Spinal cord (tissue), 10 donors: ENCODE measurements around the gene PCDHGA10. TPM values are rescaled to one million over a fixed set of nuclear protein-coding genes. Genes with fewer than 3 reads are reported as not detected.
"Not testable (repeated sequence)": the region's sequence is repeated elsewhere in the genome, so short reads cannot be mapped to it uniquely, and the experiment has no call there.

Experiments
- DNase-seq, 6 donors: peaks; one replicate each; pipeline versions ENCODE4 v3.0.0 to v3.0.0-alpha.2; 2013 to 2015; ENCODE audit warnings: low spot score in 6 of 6, low read depth in 4 of 6
- H3K27ac ChIP-seq: one replicate; pipeline ENCODE4 v1.5.1; 2013; ENCODE audit warnings: low read depth, low read length, control low read depth
- H3K27me3 ChIP-seq: one replicate; pipeline ENCODE4 v1.6.1; 2013; ENCODE audit warnings: low read length; ENCODE audit not compliant: control insufficient read depth, insufficient read depth
- H3K36me3 ChIP-seq: one replicate; pipeline ENCODE4 v1.6.1; 2013; ENCODE audit warnings: low read length; ENCODE audit not compliant: control insufficient read depth, insufficient read depth
- H3K4me1 ChIP-seq: one replicate; pipeline ENCODE4 v1.6.1; 2013; ENCODE audit warnings: low read length; ENCODE audit not compliant: control insufficient read depth, insufficient read depth
- H3K4me3 ChIP-seq: one replicate; pipeline ENCODE4 v1.5.1; 2013; ENCODE audit warnings: low read depth, low read length, control low read depth
- H3K9me3 ChIP-seq: one replicate; pipeline ENCODE4 v1.6.1; 2013; ENCODE audit warnings: low read length; ENCODE audit not compliant: control insufficient read depth, insufficient read depth
- WGBS: methylation state at CpG from one replicate; pipeline ENCODE4 v1.1.5; 2013; ENCODE audit warnings: missing lambda C conversion rate; ENCODE audit not compliant: insufficient coverage; 5-methylcytosine and 5-hydroxymethylcytosine counted together
- polyA plus RNA-seq, 2 donors: library from polyadenylated mRNA; unstranded; fragments of 120-200 nt; gene quantifications; one replicate each; pipeline ENCODE4 v1.2.1, GENCODE V29; 2013; ENCODE audit not compliant: insufficient read length in 2 of 2
- total RNA-seq, 2 donors: library from RNA; depleted of rRNA in 1 of 2; stranded (reverse); fragments of 120-200 nt in 1 of 2; fragments of >200 nt in 1 of 2; gene quantifications; one replicate each; pipeline versions ENCODE4 v1.2.3 to v1.2.4, GENCODE V29; 2013 to 2014
- donor health status: healthy.

PCDHGA10 gene
- total and polyA plus RNA-seq, 4 donors, result 11.1 to 32.4 (median 16.8) TPM

DNA sequence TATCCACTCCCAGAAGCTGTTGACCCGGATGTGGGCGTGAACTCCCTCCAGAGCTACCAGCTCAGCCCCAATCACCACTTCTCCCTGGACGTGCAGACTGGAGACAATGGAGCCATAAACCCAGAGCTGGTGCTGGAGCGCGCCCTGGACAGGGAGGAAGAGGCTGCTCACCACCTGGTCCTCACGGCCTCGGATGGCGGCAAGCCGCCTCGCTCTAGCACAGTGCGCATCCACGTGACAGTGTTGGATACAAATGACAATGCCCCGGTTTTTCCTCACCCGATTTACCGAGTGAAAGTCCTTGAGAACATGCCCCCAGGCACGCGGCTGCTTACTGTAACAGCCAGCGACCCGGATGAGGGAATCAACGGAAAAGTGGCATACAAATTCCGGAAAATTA, 19.5 kb upstream of the PCDHGA10 start:
- Histone ChIP-seq H3K4me3 (no peak overlapping the region), H3K9me3 (peaks cover 64% of the 10 kb centered on the region)
- WGBS, result 33% methylated on average over 14 of the region's 21 CpGs

GRCh38 chr5:141394401-141395187, 18.2 kb upstream of the PCDHGA10 start:
- H3K27me3 ChIP-seq, H3K4me3 ChIP-seq, H3K27ac ChIP-seq, H3K4me1 ChIP-seq, DNase-seq: not testable (repeated sequence)
- peaks cover 19% of the 10 kb centered on the region for H3K36me3 ChIP-seq
- peaks cover 68% of the 10 kb centered on the region for H3K9me3 ChIP-seq
- 30% methylated on average over 32 of the region's 53 CpGs for WGBS

More for the DNA sequence above, 19.5 kb upstream of the PCDHGA10 start:
- H3K27me3 ChIP-seq, result no peaks in the 10 kb centered on the region
- no peak for DNase-seq
- H3K27ac ChIP-seq, result no peak overlapping the region
- H3K4me1 ChIP-seq, result peaks cover 3% of the 10 kb centered on the region
- peaks cover 21% of the 10 kb centered on the region for H3K36me3 ChIP-seq

GRCh38 chr5:141397756-141398551, 14.8 kb upstream of the PCDHGA10 start, which contains the start of gene PCDHGB5:
Gene PCDHGB5 (plus strand): TSS chr5:141397947. CDS start chr5:141398128, 181 bp downstream.
- H3K27me3 ChIP-seq, H3K27ac ChIP-seq: not testable (repeated sequence)
- 5% methylated on average over 17 of the region's 43 CpGs for WGBS
- Histone ChIP-seq H3K4me1 (peaks cover 13% of the 10 kb centered on the region), H3K9me3 (peaks cover 64% of the 10 kb centered on the region), H3K4me3 (peak within 1 kb of the TSS; percentile 9), H3K36me3 (peaks cover 14% of the 10 kb centered on the region)
- DNase-seq, result peak in 2 of 6 donors; percentile 13 to 23

- Histone ChIP-seq H3K4me1 (peaks cover 13% of the 10 kb centered on the region), H3K36me3 (peaks cover 14% of the 10 kb centered on the region), H3K27me3 (no peaks in the 10 kb centered on the region), H3K27ac (no peak overlapping the region), H3K9me3 (peaks cover 60% of the 10 kb centered on the region), H3K4me3 (no peak overlapping the region)
- WGBS, result 21% methylated on average over 13 of the region's 15 CpGs
- no peak for DNase-seq
Observed at GRCh38 chr5:141398608-141399007, 14.2 kb upstream of the PCDHGA10 start.

DNA sequence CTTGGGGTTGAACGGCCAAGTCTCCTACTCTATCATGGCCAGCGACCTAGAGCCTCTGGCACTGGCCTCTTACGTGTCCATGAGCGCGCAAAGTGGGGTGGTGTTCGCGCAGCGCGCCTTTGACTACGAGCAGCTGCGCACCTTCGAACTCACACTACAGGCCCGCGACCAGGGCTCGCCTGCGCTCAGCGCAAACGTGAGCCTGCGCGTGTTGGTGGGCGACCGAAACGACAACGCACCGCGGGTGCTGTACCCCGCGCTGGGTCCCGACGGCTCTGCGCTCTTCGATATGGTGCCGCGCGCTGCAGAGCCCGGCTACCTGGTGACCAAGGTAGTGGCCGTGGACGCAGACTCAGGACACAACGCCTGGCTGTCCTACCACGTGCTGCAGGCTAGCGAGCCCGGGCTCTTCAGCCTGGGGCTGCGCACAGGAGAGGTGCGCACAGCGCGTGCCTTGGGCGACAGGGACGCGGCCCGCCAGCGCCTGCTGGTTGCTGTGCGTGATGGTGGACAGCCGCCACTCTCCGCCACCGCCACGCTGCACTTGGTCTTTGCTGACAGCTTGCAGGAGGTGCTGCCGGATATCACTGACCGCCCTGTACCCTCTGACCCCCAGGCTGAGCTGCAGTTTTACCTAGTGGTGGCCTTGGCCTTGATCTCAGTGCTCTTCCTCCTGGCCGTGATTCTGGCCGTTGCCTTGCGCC, 13.1 kb upstream of the PCDHGA10 start:
- Histone ChIP-seq H3K36me3 (peaks cover 12% of the 10 kb centered on the region), H3K27ac (no peak overlapping the region), H3K9me3 (peaks cover 60% of the 10 kb centered on the region), H3K4me1 (peaks cover 12% of the 10 kb centered on the region), H3K4me3 (no peak overlapping the region), H3K27me3 (no peaks in the 10 kb centered on the region)
- WGBS, result 18% methylated on average over 61 of the region's 61 CpGs
- DNase-seq, result no peak

- DNase-seq, result peak in 2 of 6 donors; percentile 44 to 62
- Histone ChIP-seq H3K27me3 (no peaks in the 10 kb centered on the region), H3K4me1 (peaks cover 15% of the 10 kb centered on the region), H3K36me3 (peaks cover 16% of the 10 kb centered on the region), H3K4me3 (peak within 1 kb of the TSS; percentile 17), H3K9me3 (peaks cover 54% of the 10 kb centered on the region), H3K27ac (no peak within 1 kb of the TSS)
- 9% methylated on average over 23 of the region's 27 CpGs for WGBS
Observed at GRCh38 chr5:141402553-141403243, 10.1 kb upstream of the PCDHGA10 start, which contains the start of gene PCDHGA9. Gene PCDHGA9 (plus strand): TSS chr5:141402778. CDS start chr5:141402953, 175 bp downstream.

GRCh38 chr5:141403387-141403786, 9.4 kb upstream of the PCDHGA10 start:
- peaks cover 18% of the 10 kb centered on the region for H3K4me1 ChIP-seq
- H3K27ac ChIP-seq, result no peak overlapping the region
- 20% methylated on average over 19 of the region's 22 CpGs for WGBS
- H3K4me3 ChIP-seq, result no peak overlapping the region
- H3K9me3 ChIP-seq, result peaks cover 55% of the 10 kb centered on the region
- peaks cover 21% of the 10 kb centered on the region for H3K36me3 ChIP-seq
- no peak for DNase-seq
- H3K27me3 ChIP-seq, result no peaks in the 10 kb centered on the region

- H3K36me3 ChIP-seq, result peaks cover 23% of the 10 kb centered on the region
- not testable (repeated sequence) for H3K27me3 ChIP-seq, H3K27ac ChIP-seq
- H3K4me3 ChIP-seq, result peak within 1 kb of the TSS; percentile 27
- peak in 2 of 6 donors; percentile 55 to 76 for DNase-seq
- peaks cover 53% of the 10 kb centered on the region for H3K9me3 ChIP-seq
- H3K4me1 ChIP-seq, result peaks cover 18% of the 10 kb centered on the region
- WGBS, result 4% methylated on average over 46 of the region's 51 CpGs
Observed at GRCh38 chr5:141407790-141408505, 4.8 kb upstream of the PCDHGA10 start, which contains the start of gene PCDHGB6. Gene PCDHGB6 (plus strand): TSS chr5:141408021. CDS start chr5:141408203, 182 bp downstream.
